ENCODE results near the gene CEACAM16.
"Not testable (repeated sequence)": the region's sequence is repeated elsewhere in the genome, so short reads cannot be mapped to it uniquely, and the experiment has no call there.

The CEACAM16 gene

GRCh38 chr19:44664976-44665375, 34.0 kb upstream of the CEACAM16 start:
- H3K9me3 Mint-ChIP-seq = no peaks in the 10 kb centered on the region
- no peaks in the 10 kb centered on the region for H3K36me3 Mint-ChIP-seq (ENCODE audit: insufficient read depth)
- no peak overlapping the region for H3K4me3 Mint-ChIP-seq
- H3K27ac Mint-ChIP-seq (ENCODE audit: low read depth) = no peak overlapping the region
- ATAC-seq (replicated peaks; ENCODE audit: extremely low read depth, poor library complexity, severe bottlenecking) (no peak), DNase-seq (ENCODE audit: low spot score in 2 of 2) (no peak)
- H3K27me3 Mint-ChIP-seq = no peaks in the 10 kb centered on the region
- no peaks in the 10 kb centered on the region for H3K4me1 Mint-ChIP-seq

GRCh38 chr19:44666852-44667556, 31.9 kb upstream of the CEACAM16 start:
- ATAC-seq (replicated peaks; ENCODE audit: extremely low read depth, poor library complexity, severe bottlenecking) = no peak

GRCh38 chr19:44668985-44669764, 29.8 kb upstream of the CEACAM16 start:
- DNase-seq (ENCODE audit: low spot score in 2 of 2) (no peak), ATAC-seq (replicated peaks; ENCODE audit: extremely low read depth, poor library complexity, severe bottlenecking) (no peak)
- Mint-ChIP-seq H3K9me3 (no peaks in the 10 kb centered on the region), H3K4me3 (no peak overlapping the region), H3K27me3 (no peaks in the 10 kb centered on the region), H3K27ac (ENCODE audit: low read depth) (no peak overlapping the region), H3K36me3 (ENCODE audit: insufficient read depth) (no peaks in the 10 kb centered on the region), H3K4me1 (no peaks in the 10 kb centered on the region)

More at GRCh38 chr19:44666852-44667556, 31.9 kb upstream of the CEACAM16 start:
- Mint-ChIP-seq H3K27ac (ENCODE audit: low read depth) (no peak overlapping the region), H3K9me3 (no peaks in the 10 kb centered on the region), H3K27me3 (no peaks in the 10 kb centered on the region), H3K4me3 (no peak overlapping the region), H3K36me3 (ENCODE audit: insufficient read depth) (no peaks in the 10 kb centered on the region), H3K4me1 (no peaks in the 10 kb centered on the region)
- DNase-seq (ENCODE audit: low spot score in 2 of 2) = no peak

- not testable (repeated sequence) for H3K4me3 Mint-ChIP-seq; H3K27me3 Mint-ChIP-seq; H3K9me3 Mint-ChIP-seq; H3K36me3 Mint-ChIP-seq (ENCODE audit: insufficient read depth); DNase-seq (ENCODE audit: low spot score in 2 of 2); H3K4me1 Mint-ChIP-seq; H3K27ac Mint-ChIP-seq (ENCODE audit: low read depth); ATAC-seq (replicated peaks; ENCODE audit: extremely low read depth, poor library complexity, severe bottlenecking)
Measured at GRCh38 chr19:44670027-44670426, 28.9 kb upstream of the CEACAM16 start.

DNA sequence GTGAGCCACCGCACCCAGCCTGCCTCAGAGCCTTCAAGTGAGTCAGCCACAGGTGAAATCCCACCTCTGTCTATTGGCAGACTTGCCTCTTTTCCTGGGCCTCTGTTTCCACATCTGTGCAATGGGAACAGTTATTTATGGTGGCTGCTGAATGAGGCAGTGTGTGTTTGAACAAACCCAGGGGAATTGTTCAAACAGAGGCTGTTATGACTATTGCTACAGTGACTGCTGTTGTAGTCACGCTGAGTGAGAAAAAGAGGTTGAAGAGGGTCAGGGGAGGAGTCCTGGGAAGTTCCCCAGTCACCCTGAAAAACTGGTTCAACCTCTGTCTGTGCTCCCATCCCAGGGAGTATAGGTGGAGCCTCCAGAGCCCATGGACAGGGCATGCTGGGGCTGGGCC, 27.6 kb upstream of the CEACAM16 start, which contains the start of gene CEACAM19:
TSS of gene CEACAM19 (plus strand) at position 83 of the 400 bp plus-strand sequence. CDS start 450 bp downstream, outside the sequence.
- no peak for ATAC-seq (replicated peaks; ENCODE audit: extremely low read depth, poor library complexity, severe bottlenecking)
- H3K9me3 Mint-ChIP-seq = no peaks in the 10 kb centered on the region

GRCh38 chr19:44672226-44672625, 26.7 kb upstream of the CEACAM16 start:
- no peak overlapping the region for H3K27ac Mint-ChIP-seq (ENCODE audit: low read depth)
- no peak for ATAC-seq (replicated peaks; ENCODE audit: extremely low read depth, poor library complexity, severe bottlenecking)
- no peak overlapping the region for H3K4me3 Mint-ChIP-seq
- DNase-seq (ENCODE audit: low spot score in 2 of 2) = no peak
- no peaks in the 10 kb centered on the region for H3K4me1 Mint-ChIP-seq
- H3K36me3 Mint-ChIP-seq (ENCODE audit: insufficient read depth) = no peaks in the 10 kb centered on the region
- no peaks in the 10 kb centered on the region for H3K9me3 Mint-ChIP-seq
- H3K27me3 Mint-ChIP-seq = peaks cover 11% of the 10 kb centered on the region

More for the DNA sequence above, 27.6 kb upstream of the CEACAM16 start, which contains the start of gene CEACAM19:
- Mint-ChIP-seq H3K27ac (ENCODE audit: low read depth) (no peak within 1 kb of the TSS), H3K4me1 (no peaks in the 10 kb centered on the region), H3K4me3 (no peak within 1 kb of the TSS), H3K27me3 (peaks cover 11% of the 10 kb centered on the region), H3K36me3 (ENCODE audit: insufficient read depth) (no peaks in the 10 kb centered on the region)
- DNase-seq (ENCODE audit: low spot score in 2 of 2) = no peak

GRCh38 chr19:44673510-44673909, 25.4 kb upstream of the CEACAM16 start:
- peaks cover 11% of the 10 kb centered on the region for H3K27me3 Mint-ChIP-seq
- H3K4me3 Mint-ChIP-seq = no peak overlapping the region
- no peak for DNase-seq (ENCODE audit: low spot score in 2 of 2)
- no peaks in the 10 kb centered on the region for H3K36me3 Mint-ChIP-seq (ENCODE audit: insufficient read depth)
- no peak for ATAC-seq (replicated peaks; ENCODE audit: extremely low read depth, poor library complexity, severe bottlenecking)
- no peak overlapping the region for H3K27ac Mint-ChIP-seq (ENCODE audit: low read depth)
- H3K9me3 Mint-ChIP-seq = no peaks in the 10 kb centered on the region
- H3K4me1 Mint-ChIP-seq = no peaks in the 10 kb centered on the region

DNA sequence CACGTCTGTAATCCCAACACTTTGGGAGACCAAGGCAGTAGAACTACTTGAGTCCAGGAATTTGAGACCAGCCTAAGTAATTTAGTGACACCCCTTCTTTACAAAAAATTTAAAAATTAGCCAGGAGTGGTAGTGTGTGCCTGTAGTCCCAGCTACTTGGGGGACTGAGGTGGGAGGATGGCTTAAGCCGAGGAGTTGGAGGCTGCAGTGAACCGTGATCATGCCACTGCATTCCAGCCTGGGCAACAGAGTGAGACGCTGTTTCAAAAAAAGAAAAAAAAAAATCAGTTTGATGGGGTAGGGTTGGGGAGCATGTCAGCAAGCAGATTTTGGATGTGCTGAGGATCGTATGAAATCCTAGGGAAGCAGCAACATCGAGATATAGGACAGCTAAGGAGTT, 23.4 kb upstream of the CEACAM16 start:
- no peak overlapping the region for H3K27ac Mint-ChIP-seq (ENCODE audit: low read depth)
- ATAC-seq (replicated peaks; ENCODE audit: extremely low read depth, poor library complexity, severe bottlenecking) = no peak

GRCh38 chr19:44677019-44677811, 21.7 kb upstream of the CEACAM16 start:
- H3K4me3 Mint-ChIP-seq = no peak overlapping the region
- H3K9me3 Mint-ChIP-seq = no peaks in the 10 kb centered on the region
- H3K36me3 Mint-ChIP-seq (ENCODE audit: insufficient read depth) = no peaks in the 10 kb centered on the region
- peaks cover 27% of the 10 kb centered on the region for H3K27me3 Mint-ChIP-seq
- DNase-seq (ENCODE audit: low spot score in 2 of 2) = no peak
- no peak for ATAC-seq (replicated peaks; ENCODE audit: extremely low read depth, poor library complexity, severe bottlenecking)
- no peak overlapping the region for H3K27ac Mint-ChIP-seq (ENCODE audit: low read depth)
- H3K4me1 Mint-ChIP-seq = no peaks in the 10 kb centered on the region

More for the DNA sequence above, 23.4 kb upstream of the CEACAM16 start:
- Mint-ChIP-seq H3K4me1 (no peaks in the 10 kb centered on the region), H3K4me3 (no peak overlapping the region), H3K36me3 (ENCODE audit: insufficient read depth) (no peaks in the 10 kb centered on the region), H3K9me3 (no peaks in the 10 kb centered on the region), H3K27me3 (peaks cover 18% of the 10 kb centered on the region)
- no peak for DNase-seq (ENCODE audit: low spot score in 2 of 2)

- Mint-ChIP-seq H3K4me1 (peaks cover 5% of the 10 kb centered on the region), H3K27me3 (peaks cover 35% of the 10 kb centered on the region), H3K9me3 (no peaks in the 10 kb centered on the region), H3K36me3 (ENCODE audit: insufficient read depth) (no peaks in the 10 kb centered on the region), H3K4me3 (no peak overlapping the region), H3K27ac (ENCODE audit: low read depth) (no peak overlapping the region)
- DNase-seq (ENCODE audit: low spot score in 2 of 2) (no peak), ATAC-seq (replicated peaks; ENCODE audit: extremely low read depth, poor library complexity, severe bottlenecking) (no peak)
Measured at GRCh38 chr19:44680536-44680935, 18.4 kb upstream of the CEACAM16 start.

DNA sequence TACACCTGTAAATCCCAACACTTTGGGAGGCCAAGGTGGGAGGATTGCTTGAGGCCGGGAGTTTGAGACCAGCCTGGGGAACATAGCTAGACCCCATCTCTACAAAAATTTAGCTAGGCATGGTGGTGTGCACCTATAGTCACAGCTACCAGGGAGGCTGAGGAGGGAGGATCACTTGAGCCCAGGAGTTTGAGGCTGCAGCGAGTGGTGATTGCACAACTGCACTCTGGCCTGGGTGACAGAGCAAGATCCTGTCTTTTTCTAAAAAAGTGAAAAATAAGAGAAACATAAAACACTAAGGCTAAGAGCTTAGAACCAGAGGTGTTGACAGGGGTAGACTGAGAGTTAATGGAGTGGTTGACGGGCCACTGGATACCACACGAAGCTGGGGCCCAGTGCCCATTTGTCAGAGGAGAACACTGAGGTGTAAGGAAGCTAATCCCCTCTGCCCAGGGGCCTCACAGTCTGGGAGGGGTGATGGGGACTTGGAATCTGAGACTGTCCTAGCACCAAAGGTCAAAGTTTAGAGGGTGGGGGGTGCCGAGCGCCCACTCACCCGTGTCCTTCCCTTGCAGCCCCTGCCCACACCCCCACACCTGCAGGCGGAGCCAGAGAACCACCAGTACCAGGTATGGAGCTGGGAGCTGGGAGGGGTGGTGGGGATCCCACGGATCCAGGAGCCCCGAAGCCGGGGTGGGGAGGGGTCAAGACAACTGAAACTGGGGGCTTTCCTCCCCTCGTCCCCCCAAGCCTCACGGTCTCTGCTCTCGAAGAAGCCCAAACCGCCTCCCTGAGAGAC, 16.8 kb upstream of the CEACAM16 start:
- H3K9me3 Mint-ChIP-seq = no peaks in the 10 kb centered on the region
- peaks cover 35% of the 10 kb centered on the region for H3K27me3 Mint-ChIP-seq
- ATAC-seq (replicated peaks; ENCODE audit: extremely low read depth, poor library complexity, severe bottlenecking) (no peak), DNase-seq (ENCODE audit: low spot score in 2 of 2) (no peak)
- H3K4me1 Mint-ChIP-seq = peaks cover 5% of the 10 kb centered on the region
- H3K27ac Mint-ChIP-seq (ENCODE audit: low read depth) = no peak overlapping the region
- H3K36me3 Mint-ChIP-seq (ENCODE audit: insufficient read depth) = no peaks in the 10 kb centered on the region
- H3K4me3 Mint-ChIP-seq = no peak overlapping the region

DNA sequence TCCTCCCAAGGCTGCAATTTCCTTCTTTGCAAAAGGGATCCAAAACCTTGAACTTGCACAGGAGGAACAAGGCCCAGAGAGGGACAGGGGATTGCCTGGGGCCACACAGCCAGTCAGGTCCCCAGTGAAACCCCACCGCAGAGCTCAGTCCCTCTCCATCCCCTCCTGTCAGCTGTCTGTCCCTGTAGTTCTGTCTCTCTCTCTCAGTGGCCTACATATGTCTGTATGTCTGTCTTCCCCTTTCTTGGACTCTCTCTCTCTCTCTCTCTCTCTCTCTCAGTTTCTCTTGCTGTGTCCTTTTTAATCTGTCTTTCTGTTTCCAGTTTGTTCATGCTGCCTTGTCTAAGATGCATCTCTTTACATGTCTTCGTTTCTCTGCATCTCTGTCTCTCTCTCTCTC, 16.1 kb upstream of the CEACAM16 start:
- Mint-ChIP-seq H3K36me3 (ENCODE audit: insufficient read depth) (no peaks in the 10 kb centered on the region), H3K9me3 (no peaks in the 10 kb centered on the region), H3K27me3 (peaks cover 35% of the 10 kb centered on the region), H3K4me3 (no peak overlapping the region), H3K4me1 (peaks cover 5% of the 10 kb centered on the region), H3K27ac (ENCODE audit: low read depth) (no peak overlapping the region)
- ATAC-seq (replicated peaks; ENCODE audit: extremely low read depth, poor library complexity, severe bottlenecking) = no peak
- DNase-seq (ENCODE audit: low spot score in 2 of 2) = no peak
